Sigmoid colon (tissue), 7 donors: ENCODE results near the gene CCDC69. TPM values are rescaled to one million over a fixed set of nuclear protein-coding genes. Genes with fewer than 3 reads are reported as not detected.

Experiments
- DNase-seq: peaks from one replicate; pipeline ENCODE4 v3.0.0-alpha.2; 2019
- H3K27ac ChIP-seq, 4 donors: fragments of 200-600 bp; sonication (generic); one replicate each; pipeline ENCODE4 v1.5.1; 2016 to 2019; ENCODE audit warnings: mild to moderate bottlenecking in 1 of 4
- H3K27me3 ChIP-seq, 3 donors: fragments of 200-600 bp; sonication (generic); one replicate each; pipeline ENCODE4 v1.5.1; 2019; ENCODE audit warnings: mild to moderate bottlenecking in 1 of 3
- H3K36me3 ChIP-seq, 4 donors: fragments of 200-600 bp; sonication (generic); one replicate each; pipeline ENCODE4 v1.5.1; 2016 to 2019
- H3K4me1 ChIP-seq, 4 donors: fragments of 200-600 bp; sonication (generic); one replicate each; pipeline ENCODE4 v1.5.1; 2017 to 2019
- H3K4me3 ChIP-seq, 4 donors: fragments of 200-600 bp; sonication (generic); one replicate each; pipeline ENCODE4 v1.5.1; 2017 to 2019; ENCODE audit warnings: mild to moderate bottlenecking in 2 of 4, moderate library complexity in 1 of 4
- H3K9me3 ChIP-seq, 4 donors: fragments of 200-600 bp in 3 of 4; sonication (generic) in 3 of 4; one replicate each; pipeline versions ENCODE4 v1.5.1 to v1.6.1; 2013 to 2019
- EP300 ChIP-seq, 4 donors: sonication (generic); formaldehyde crosslinking; IDR thresholded peaks; one replicate each; pipeline ENCODE4 v1.6.1; 2017; ENCODE audit warnings: antibody characterized with exemption in 4 of 4
- POLR2A ChIP-seq, 2 donors: fragments of 450-650 bp; IDR thresholded peaks; one replicate each; pipeline ENCODE4 v1.6.1; 2016; ENCODE audit warnings: antibody characterized with exemption in 2 of 2, mild to moderate bottlenecking in 2 of 2, moderate library complexity in 2 of 2
- POLR2AphosphoS5 ChIP-seq, 4 donors: sonication (generic); formaldehyde crosslinking; IDR thresholded peaks; one replicate each; pipeline ENCODE4 v1.6.1; 2017; ENCODE audit warnings: antibody characterized with exemption in 4 of 4
- WGBS, 2 donors: extraction: QIAGEN DNeasy Blood & Tissue Kit; methylation state at CpG; one replicate each; pipeline ENCODE4 v1.1.7; 2013; 5-methylcytosine and 5-hydroxymethylcytosine counted together
- intact Hi-C: fragments of 100-400 bp; cut with DNase I; formaldehyde crosslinking; loops from one replicate; pipeline ENCODE4 v1.15.1; 2023
- polyA plus RNA-seq, 3 donors: library from polyadenylated mRNA; stranded (reverse); fragments of 200-250 nt; gene quantifications; one replicate each; pipeline ENCODE4 v1.2.3, GENCODE V29; 2013
- total RNA-seq, 4 donors: library from RNA; depleted of rRNA; stranded (reverse); fragments of >200 nt; gene quantifications; one replicate each; pipeline ENCODE4 v1.1.0, GENCODE V29; 2016
- TF ChIP-seq, protein P1 (sequence below), 4 experiments: fragments of 450-650 bp in 3 of 4; fragments of 200-600 bp in 1 of 4; IDR thresholded peaks; one replicate each; pipeline ENCODE4 v1.5.1; 2016 to 2019; ENCODE audit warnings: antibody characterized with exemption in 4 of 4, mild to moderate bottlenecking in 3 of 4, moderate library complexity in 2 of 4
- donor health status: healthy with polysubstance abuse.
- donor health status: Bipolar disorder and iron deficiency.
- donor health status: healthy.

Gene CCDC69
- total and polyA plus RNA-seq, 7 donors = 6.0 to 342 (median 199) TPM

DNA sequence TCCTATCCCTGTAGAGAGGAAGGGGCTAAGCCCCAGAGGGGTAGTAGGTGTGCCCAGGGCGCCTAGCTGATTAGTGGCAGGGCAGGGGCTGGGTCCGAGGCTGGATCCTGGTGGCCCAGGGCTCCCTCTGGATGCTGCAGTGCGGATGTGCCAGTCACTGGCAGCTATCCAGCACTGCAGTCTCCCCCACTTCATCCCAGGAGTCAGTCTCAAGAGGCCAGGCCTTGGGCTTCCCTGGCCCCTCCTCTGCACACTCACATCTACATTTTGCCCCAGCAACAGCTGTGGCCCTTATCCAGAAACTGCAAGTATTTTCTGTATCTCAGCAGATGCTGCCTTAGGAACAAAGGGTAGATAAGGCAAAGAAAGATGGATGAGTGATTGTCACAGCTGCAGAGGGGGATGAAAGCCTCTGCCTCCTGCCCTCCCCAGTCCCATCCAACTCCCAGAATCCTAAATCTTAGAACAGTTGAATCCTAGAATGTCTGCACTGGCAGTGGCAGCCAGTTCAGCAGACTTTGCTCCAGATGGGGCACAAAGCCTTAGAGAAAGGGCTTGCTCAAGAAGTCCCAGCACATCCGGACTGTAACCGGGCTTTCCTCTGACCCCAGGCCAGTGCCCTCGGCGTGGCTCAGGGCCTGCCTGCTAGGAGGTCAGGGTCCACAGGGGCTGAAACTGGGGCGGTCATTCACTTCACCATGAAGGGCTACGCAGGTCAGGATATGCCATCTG lies 68.0 kb downstream of the CCDC69 start:
- H3K4me3 ChIP-seq = peak overlapping the region; percentile 74 to 92 (median 82)
- H3K27me3 ChIP-seq = no peaks in the 10 kb centered on the region
- peak overlapping the region; percentile 88 to 97 (median 93) for H3K27ac ChIP-seq
- no peaks in the 10 kb centered on the region for H3K9me3 ChIP-seq
- no peak for TF ChIP-seq POLR2AphosphoS5 (IDR thresholded peaks at IDR 0.05)
- TF ChIP-seq, protein P1, sequence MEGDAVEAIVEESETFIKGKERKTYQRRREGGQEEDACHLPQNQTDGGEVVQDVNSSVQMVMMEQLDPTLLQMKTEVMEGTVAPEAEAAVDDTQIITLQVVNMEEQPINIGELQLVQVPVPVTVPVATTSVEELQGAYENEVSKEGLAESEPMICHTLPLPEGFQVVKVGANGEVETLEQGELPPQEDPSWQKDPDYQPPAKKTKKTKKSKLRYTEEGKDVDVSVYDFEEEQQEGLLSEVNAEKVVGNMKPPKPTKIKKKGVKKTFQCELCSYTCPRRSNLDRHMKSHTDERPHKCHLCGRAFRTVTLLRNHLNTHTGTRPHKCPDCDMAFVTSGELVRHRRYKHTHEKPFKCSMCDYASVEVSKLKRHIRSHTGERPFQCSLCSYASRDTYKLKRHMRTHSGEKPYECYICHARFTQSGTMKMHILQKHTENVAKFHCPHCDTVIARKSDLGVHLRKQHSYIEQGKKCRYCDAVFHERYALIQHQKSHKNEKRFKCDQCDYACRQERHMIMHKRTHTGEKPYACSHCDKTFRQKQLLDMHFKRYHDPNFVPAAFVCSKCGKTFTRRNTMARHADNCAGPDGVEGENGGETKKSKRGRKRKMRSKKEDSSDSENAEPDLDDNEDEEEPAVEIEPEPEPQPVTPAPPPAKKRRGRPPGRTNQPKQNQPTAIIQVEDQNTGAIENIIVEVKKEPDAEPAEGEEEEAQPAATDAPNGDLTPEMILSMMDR (IDR thresholded peaks at IDR 0.05) = no peak
- no peak for TF ChIP-seq EP300 (IDR thresholded peaks at IDR 0.05)
- TF ChIP-seq POLR2A (IDR thresholded peaks at IDR 0.05) = no peak
- no peaks in the 10 kb centered on the region for H3K36me3 ChIP-seq
- 42 to 69% methylated on average over 9 of the region's 9 CpGs for WGBS, 2 donors
- intact Hi-C loops = loop anchor here (5.0 kb wide), 1 partner anchor 66 kb away; the partner anchor contains the start of gene CCDC69
- H3K4me1 ChIP-seq = peaks cover 0 to 71% (median 63%) of the 10 kb centered on the region in 4 donors
- peak; percentile 77 for DNase-seq

DNA sequence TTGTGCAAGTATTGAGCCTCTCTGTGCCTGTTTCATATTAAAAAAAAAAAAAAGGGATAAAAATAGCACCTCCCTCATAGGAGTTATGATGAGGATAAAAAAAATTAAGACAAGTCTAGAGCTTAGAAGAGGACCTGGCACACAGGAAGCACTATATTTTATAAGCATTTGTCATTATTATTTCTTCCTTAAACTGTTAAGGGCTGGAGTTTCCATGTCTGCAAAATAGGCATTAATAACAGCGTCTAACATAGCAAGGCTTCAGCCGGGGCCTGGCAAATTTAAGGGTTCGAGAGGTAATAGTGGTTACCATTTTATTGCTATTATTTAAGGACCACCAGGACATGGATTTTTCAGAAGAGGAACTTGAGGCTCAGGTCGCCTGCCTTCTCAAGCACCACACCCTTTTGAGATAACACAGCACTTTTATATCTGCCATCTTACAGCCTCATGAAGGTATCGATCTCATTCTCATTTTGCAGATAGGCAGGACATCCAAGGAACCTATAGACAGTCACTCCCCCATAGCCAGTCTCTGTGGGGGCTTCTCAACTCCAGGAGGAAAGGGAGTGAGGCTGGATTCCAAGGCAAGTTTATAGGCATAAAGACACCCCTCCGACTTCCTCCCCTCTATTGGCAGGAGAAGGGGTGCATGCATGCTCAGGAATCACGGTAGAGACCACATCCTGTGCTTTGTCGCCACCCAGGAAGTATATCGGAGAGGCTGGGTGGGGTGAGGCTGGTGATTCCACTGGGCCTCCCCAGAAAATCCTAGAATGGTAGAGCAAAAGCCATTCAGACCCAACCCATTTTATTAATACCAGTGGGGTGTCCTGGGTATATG lies 68.7 kb downstream of the CCDC69 start:
- DNase-seq = no peak
- H3K4me3 ChIP-seq = peak overlapping the region; percentile 74 to 92 (median 82)
- WGBS, 2 donors = 31 to 55% methylated on average over 9 of the region's 9 CpGs
- H3K9me3 ChIP-seq = no peaks in the 10 kb centered on the region
- no peaks in the 10 kb centered on the region for H3K27me3 ChIP-seq
- H3K27ac ChIP-seq = peak overlapping the region; percentile 88 to 97 (median 93)
- H3K4me1 ChIP-seq = peaks cover 3 to 79% (median 71%) of the 10 kb centered on the region in 4 donors
- no peaks in the 10 kb centered on the region for H3K36me3 ChIP-seq
- intact Hi-C loops = loop anchor here (5.0 kb wide), 2 partner anchors 67 to 82 kb away; partner anchors contain the start of gene CCDC69
- TF ChIP-seq, protein P1 (IDR thresholded peaks at IDR 0.05) = no peak
- peak in 3 of 4 donors; percentile 34 to 44 (median 41) for TF ChIP-seq POLR2AphosphoS5 (IDR thresholded peaks at IDR 0.05)

DNA sequence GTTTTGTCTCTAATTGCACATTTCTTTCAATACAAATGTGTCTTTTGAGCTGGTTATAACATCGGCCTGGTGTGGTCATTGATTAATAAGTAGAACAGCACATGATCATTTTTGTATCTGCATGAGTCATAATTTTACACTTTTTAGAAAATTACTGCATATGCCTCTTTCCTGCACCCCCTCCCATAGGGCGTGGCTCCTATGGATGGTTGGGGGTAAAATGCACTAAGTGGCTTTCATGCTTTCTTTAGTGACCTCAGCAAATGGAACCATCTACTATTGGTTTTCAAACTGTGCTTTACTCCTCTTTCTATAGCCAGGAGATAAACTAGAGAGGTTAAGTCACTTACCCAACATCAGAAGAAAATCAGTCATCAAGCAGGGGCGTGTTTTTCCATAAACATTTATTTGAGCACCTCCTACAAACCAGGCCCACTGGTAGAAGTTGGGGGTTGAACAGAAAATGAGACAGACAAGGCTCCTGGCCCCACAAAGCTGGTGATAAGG lies 70.1 kb downstream of the CCDC69 start:
- Histone ChIP-seq H3K27ac (peak overlapping the region; percentile 88 to 97 (median 93)), H3K4me1 (peaks cover 4 to 92% (median 84%) of the 10 kb centered on the region in 4 donors), H3K27me3 (no peaks in the 10 kb centered on the region), H3K36me3 (no peaks in the 10 kb centered on the region), H3K4me3 (no peak overlapping the region), H3K9me3 (no peaks in the 10 kb centered on the region)
- no peak for DNase-seq
- intact Hi-C loops = loop anchor here (5.0 kb wide), 1 partner anchor 83 kb away; no protein-coding TSS in a partner anchor
- WGBS, 2 donors = 72 to 86% methylated on average over 3 of the region's 3 CpGs
- TF ChIP-seq POLR2AphosphoS5 (IDR thresholded peaks at IDR 0.05) (no peak), POLR2A (IDR thresholded peaks at IDR 0.05) (no peak), EP300 (IDR thresholded peaks at IDR 0.05) (no peak)
- TF ChIP-seq, protein P1 (IDR thresholded peaks at IDR 0.05) = no peak

DNA sequence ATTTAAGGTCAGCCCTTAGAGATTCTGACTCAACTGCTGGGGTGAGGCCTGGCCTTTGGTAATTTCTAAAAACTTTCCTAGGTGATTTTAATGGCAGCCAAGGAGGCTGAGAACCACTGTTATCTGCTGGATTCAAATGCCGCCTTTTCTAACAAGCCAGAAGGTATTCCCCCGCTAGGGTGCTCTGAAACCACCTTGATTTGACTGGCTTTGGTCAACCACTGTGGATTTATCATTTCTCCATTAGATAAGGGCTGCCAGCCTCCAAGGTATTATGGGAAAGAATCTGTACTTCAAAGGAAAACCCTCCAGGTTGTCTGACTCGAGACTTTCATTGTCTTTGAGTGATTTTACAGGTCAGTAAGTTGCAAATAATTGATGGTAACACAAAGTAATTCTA lies 70.6 kb downstream of the CCDC69 start:
- no peak for DNase-seq
- peak overlapping the region; percentile 88 to 97 (median 93) for H3K27ac ChIP-seq
- no peaks in the 10 kb centered on the region for H3K27me3 ChIP-seq
- no peaks in the 10 kb centered on the region for H3K36me3 ChIP-seq
- peaks cover 4 to 93% (median 85%) of the 10 kb centered on the region in 4 donors for H3K4me1 ChIP-seq
- TF ChIP-seq EP300 (IDR thresholded peaks at IDR 0.05) = no peak
- no peak for TF ChIP-seq POLR2A (IDR thresholded peaks at IDR 0.05)
- TF ChIP-seq, protein P1 (IDR thresholded peaks at IDR 0.05) = no peak
- TF ChIP-seq POLR2AphosphoS5 (IDR thresholded peaks at IDR 0.05) = no peak
- intact Hi-C loops = loop anchor here (5.0 kb wide), 1 partner anchor 84 kb away; no protein-coding TSS in a partner anchor
- no peaks in the 10 kb centered on the region for H3K9me3 ChIP-seq
- 83 to 88% methylated on average over 3 of the region's 3 CpGs for WGBS, 2 donors
- H3K4me3 ChIP-seq = no peak overlapping the region
